ENCODE data around the gene DDX54. TPM values are rescaled to one million over a fixed set of nuclear protein-coding genes. Genes with fewer than 3 reads are reported as not detected.

DDX54 gene
- 10 to 100 TPM; 76.1 to 81.8 TPM for total RNA-seq
- polyA plus RNA-seq: 10 to 100 TPM; 17.9 to 38.2 (median 24.3) TPM
- total RNA-seq: 72.6 to 263 (median 115) reads per million in 6 experiments

- ATAC-seq: peak; percentile 59 to 60
- Mint-ChIP-seq H3K4me1 (peaks cover 19 to 52% (median 39%) of the 10 kb centered on the region in 4 donors), H3K36me3 (peaks cover 0 to 34% (median 5%) of the 10 kb centered on the region in 3 donors)
Measured at GRCh38 chr12:113185180-113186032, at the start of gene DDX54, which contains the start of gene RITA1. Gene DDX54 (minus strand): TSS chr12:113185478. CDS start chr12:113185451, 27 bp downstream. Gene RITA1 (plus strand): TSS chr12:113185721. CDS start chr12:113186747, 1,026 bp downstream.

GRCh38 chr12:113234483-113234882 lies 49.2 kb upstream of the DDX54 start:
- H3K36me3 Mint-ChIP-seq: peaks cover 8 to 43% (median 9%) of the 10 kb centered on the region in 3 donors
- H3K4me1 Mint-ChIP-seq: peaks cover 22 to 71% (median 52%) of the 10 kb centered on the region in 4 donors
- peak overlapping the region in 5 of 10 donors; percentile 7 to 94 (median 85) for H3K27ac Mint-ChIP-seq
- H3K4me3 Mint-ChIP-seq: peak overlapping the region in 1 of 10 donors; percentile 80
- H3K27me3 Mint-ChIP-seq: no peaks in the 10 kb centered on the region
- POLR2A ChIA-PET: no interaction called here
- DNase-seq (no peak), ATAC-seq (no peak)
- no peaks in the 10 kb centered on the region for H3K9me3 Mint-ChIP-seq

More at GRCh38 chr12:113185180-113186032, at the start of gene DDX54, which contains the start of gene RITA1:
- Mint-ChIP-seq H3K4me3 (peak within 1 kb of the TSS; percentile 90 to 99 (median 95)), H3K27ac (peak within 1 kb of the TSS; percentile 92 to 98 (median 96)), H3K27me3 (no peaks in the 10 kb centered on the region), H3K9me3 (no peaks in the 10 kb centered on the region)
- POLR2A ChIA-PET: interaction anchor here (0.6 to 3.0 kb wide), 15 partner anchors 9 to 774 kb away, joined by 3 to 19 read pairs (median 4); partner anchors contain the start of genes OAS2 and TPCN1
- DNase-seq: peak; percentile 55 to 97 (median 80)

GRCh38 chr12:113233967-113234366 lies 48.7 kb upstream of the DDX54 start:
- Mint-ChIP-seq H3K4me1 (peaks cover 20 to 71% (median 55%) of the 10 kb centered on the region in 4 donors), H3K27ac (peak overlapping the region; percentile 41 to 96 (median 90)), H3K27me3 (no peaks in the 10 kb centered on the region), H3K36me3 (peaks cover 5 to 40% (median 9%) of the 10 kb centered on the region in 3 donors), H3K9me3 (no peaks in the 10 kb centered on the region), H3K4me3 (peak overlapping the region in 5 of 10 donors; percentile 80 to 91 (median 90))
- ATAC-seq (no peak), DNase-seq (no peak)
- POLR2A ChIA-PET: no interaction called here

GRCh38 chr12:113232840-113233585 lies 47.7 kb upstream of the DDX54 start:
- POLR2A ChIA-PET: interaction anchor here (0.5 to 5.0 kb wide), 6 partner anchors 10 to 43 kb away, joined by 3 to 46 read pairs (median 4); partner anchors contain the start of gene TPCN1
- DNase-seq (peak; percentile 55 to 87 (median 80)), ATAC-seq (peak; percentile 96 to 97)
- H3K27me3 Mint-ChIP-seq: no peaks in the 10 kb centered on the region
- H3K4me1 Mint-ChIP-seq: peaks cover 20 to 74% (median 63%) of the 10 kb centered on the region in 4 donors
- H3K4me3 Mint-ChIP-seq: peak overlapping the region; percentile 73 to 92 (median 90)
- no peaks in the 10 kb centered on the region for H3K9me3 Mint-ChIP-seq
- H3K27ac Mint-ChIP-seq: peak overlapping the region; percentile 73 to 96 (median 93)
- peaks cover 7 to 41% (median 9%) of the 10 kb centered on the region in 3 donors for H3K36me3 Mint-ChIP-seq

GRCh38 chr12:113232089-113232839 lies 47.0 kb upstream of the DDX54 start:
- Mint-ChIP-seq H3K36me3 (peaks cover 9 to 44% (median 10%) of the 10 kb centered on the region in 3 donors), H3K9me3 (no peaks in the 10 kb centered on the region), H3K27ac (peak overlapping the region in 9 of 10 donors; percentile 73 to 96 (median 94)), H3K4me3 (peak overlapping the region in 9 of 10 donors; percentile 73 to 92 (median 89)), H3K4me1 (peaks cover 19 to 72% (median 63%) of the 10 kb centered on the region in 4 donors), H3K27me3 (no peaks in the 10 kb centered on the region)
- POLR2A ChIA-PET: interaction anchor here (0.8 to 5.0 kb wide), 4 partner anchors 10 to 37 kb away, joined by 3 to 46 read pairs (median 4); partner anchors contain the start of gene TPCN1
- ATAC-seq: no peak
- DNase-seq: no peak

GRCh38 chr12:113231235-113232088 lies 46.2 kb upstream of the DDX54 start:
- ATAC-seq (no peak), DNase-seq (no peak)
- Mint-ChIP-seq H3K4me1 (peaks cover 17 to 68% (median 59%) of the 10 kb centered on the region in 4 donors), H3K9me3 (no peaks in the 10 kb centered on the region), H3K36me3 (peaks cover 9 to 45% (median 10%) of the 10 kb centered on the region in 3 donors), H3K27me3 (no peaks in the 10 kb centered on the region), H3K27ac (peak overlapping the region in 1 of 10 donors; percentile 14), H3K4me3 (peak overlapping the region in 2 of 10 donors; percentile 24 to 39)
- POLR2A ChIA-PET: interaction anchor here (0.6 to 5.0 kb wide), 3 partner anchors 9 to 46 kb away, joined by 6 to 46 read pairs (median 10); partner anchors contain the start of genes DDX54, RITA1 and TPCN1

- POLR2A ChIA-PET: interaction anchor here (0.5 to 5.0 kb wide), 5 partner anchors 8 to 124 kb away, joined by 3 to 46 read pairs (median 6); partner anchors contain the start of genes DDX54, RITA1 and TPCN1
- H3K36me3 Mint-ChIP-seq: peaks cover 9 to 42% (median 10%) of the 10 kb centered on the region in 3 donors
- peaks cover 13 to 65% (median 55%) of the 10 kb centered on the region in 4 donors for H3K4me1 Mint-ChIP-seq
- no peaks in the 10 kb centered on the region for H3K9me3 Mint-ChIP-seq
- H3K4me3 Mint-ChIP-seq: peak overlapping the region in 8 of 10 donors; percentile 25 to 78 (median 50)
- no peak for DNase-seq
- no peak for ATAC-seq
- peak overlapping the region in 4 of 10 donors; percentile 18 to 86 (median 80) for H3K27ac Mint-ChIP-seq
- H3K27me3 Mint-ChIP-seq: no peaks in the 10 kb centered on the region
Measured at GRCh38 chr12:113230315-113231234, 45.3 kb upstream of the DDX54 start.

GRCh38 chr12:113228394-113229028 lies 43.2 kb upstream of the DDX54 start:
- H3K9me3 Mint-ChIP-seq: no peaks in the 10 kb centered on the region
- DNase-seq: no peak
- peaks cover 10 to 61% (median 47%) of the 10 kb centered on the region in 4 donors for H3K4me1 Mint-ChIP-seq
- no peak for ATAC-seq
- H3K36me3 Mint-ChIP-seq: peaks cover 9 to 36% (median 10%) of the 10 kb centered on the region in 3 donors
- H3K4me3 Mint-ChIP-seq: no peak overlapping the region
- peak overlapping the region in 5 of 10 donors; percentile 22 to 78 (median 37) for H3K27ac Mint-ChIP-seq
- POLR2A ChIA-PET: interaction anchor here (1.2 to 5.0 kb wide), 2 partner anchors 6 to 21 kb away, joined by 4 to 46 read pairs; partner anchors contain the start of gene TPCN1
- H3K27me3 Mint-ChIP-seq: no peaks in the 10 kb centered on the region

- H3K36me3 Mint-ChIP-seq: peaks cover 5 to 32% (median 8%) of the 10 kb centered on the region in 3 donors
- ATAC-seq (no peak), DNase-seq (no peak)
- POLR2A ChIA-PET: interaction anchor here (1.2 to 1.6 kb wide), 2 partner anchors 20 to 40 kb away, joined by 3 to 4 read pairs; no protein-coding TSS in a partner anchor
- no peaks in the 10 kb centered on the region for H3K9me3 Mint-ChIP-seq
- H3K4me3 Mint-ChIP-seq: no peak overlapping the region
- H3K27me3 Mint-ChIP-seq: no peaks in the 10 kb centered on the region
- H3K4me1 Mint-ChIP-seq: peaks cover 9 to 60% (median 47%) of the 10 kb centered on the region in 4 donors
- H3K27ac Mint-ChIP-seq: peak overlapping the region in 2 of 10 donors; percentile 32 to 49
Measured at GRCh38 chr12:113227686-113228391, 42.6 kb upstream of the DDX54 start.

Data from naive thymus-derived CD8-positive, alpha-beta T cell (primary cell).